Mammary epithelial cell (primary cell): ENCODE measurements around the gene GLYATL2.

Experiments used
- EZH2 ChIP-seq: IDR thresholded peaks from 2 replicates; pipeline ENCODE4 v1.6.1; 2012; ENCODE audit warnings: low read length, inconsistent platforms, borderline replicate concordance
- TF ChIP-seq, protein P1 (sequence below), 2 donors: IDR thresholded peaks in 1 of 2; conservative IDR thresholded peaks in 1 of 2; 2 replicates each; pipeline ENCODE4 v1.5.1; 2011 to 2012; ENCODE audit warnings: inconsistent platforms in 2 of 2, low read length in 2 of 2, mild to moderate bottlenecking in 2 of 2, control low read depth in 1 of 2, low read depth in 1 of 2; ENCODE audit not compliant: insufficient read depth in 1 of 2; ENCODE audit errors: extremely low read depth in 1 of 2

DNA sequence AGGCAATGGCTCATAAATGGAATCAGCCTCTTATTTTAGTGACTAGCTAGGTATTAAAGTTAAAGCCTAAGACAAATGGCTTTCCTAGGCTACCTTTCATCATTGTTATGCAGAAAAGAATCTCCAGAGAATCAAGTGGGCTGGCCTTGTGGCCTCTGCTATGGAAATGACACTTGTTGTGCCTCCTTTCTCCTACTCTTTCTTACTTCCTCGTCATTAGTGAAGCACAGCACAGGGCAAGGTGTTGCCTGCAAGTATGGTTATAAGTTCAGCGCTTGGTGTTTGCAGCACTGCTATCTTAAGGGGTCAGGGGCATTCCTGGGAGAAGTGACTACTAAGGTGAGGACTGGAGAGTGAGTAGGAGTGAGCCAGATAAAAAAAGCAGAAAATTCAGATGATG, 49.4 kb upstream of the GLYATL2 start:
- TF ChIP-seq EZH2: no peak
- TF ChIP-seq, protein P1, sequence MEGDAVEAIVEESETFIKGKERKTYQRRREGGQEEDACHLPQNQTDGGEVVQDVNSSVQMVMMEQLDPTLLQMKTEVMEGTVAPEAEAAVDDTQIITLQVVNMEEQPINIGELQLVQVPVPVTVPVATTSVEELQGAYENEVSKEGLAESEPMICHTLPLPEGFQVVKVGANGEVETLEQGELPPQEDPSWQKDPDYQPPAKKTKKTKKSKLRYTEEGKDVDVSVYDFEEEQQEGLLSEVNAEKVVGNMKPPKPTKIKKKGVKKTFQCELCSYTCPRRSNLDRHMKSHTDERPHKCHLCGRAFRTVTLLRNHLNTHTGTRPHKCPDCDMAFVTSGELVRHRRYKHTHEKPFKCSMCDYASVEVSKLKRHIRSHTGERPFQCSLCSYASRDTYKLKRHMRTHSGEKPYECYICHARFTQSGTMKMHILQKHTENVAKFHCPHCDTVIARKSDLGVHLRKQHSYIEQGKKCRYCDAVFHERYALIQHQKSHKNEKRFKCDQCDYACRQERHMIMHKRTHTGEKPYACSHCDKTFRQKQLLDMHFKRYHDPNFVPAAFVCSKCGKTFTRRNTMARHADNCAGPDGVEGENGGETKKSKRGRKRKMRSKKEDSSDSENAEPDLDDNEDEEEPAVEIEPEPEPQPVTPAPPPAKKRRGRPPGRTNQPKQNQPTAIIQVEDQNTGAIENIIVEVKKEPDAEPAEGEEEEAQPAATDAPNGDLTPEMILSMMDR (conservative IDR thresholded peaks at IDR 0.05 in 1 of 2, IDR thresholded peaks at IDR 0.05 in 1 of 2; ENCODE audit: extremely low read depth in 1 of 2, insufficient read depth in 1 of 2, low read depth in 1 of 2, low read length in 2 of 2): no peak
